GM19351 (cell line): ENCODE results near the gene PGAP6.
"Not testable (repeated sequence)": the region's sequence is repeated elsewhere in the genome, so short reads cannot be mapped to it uniquely, and the experiment has no call there.

Experiments used
- ATAC-seq: cut with Tn5 transposase; IDR thresholded peaks from one replicate; pipeline ENCODE4 v1.9.1; 2021; ENCODE audit warnings: mild to moderate bottlenecking, moderate library complexity; ENCODE audit not compliant: unreplicated experiment

Gene PGAP6

DNA sequence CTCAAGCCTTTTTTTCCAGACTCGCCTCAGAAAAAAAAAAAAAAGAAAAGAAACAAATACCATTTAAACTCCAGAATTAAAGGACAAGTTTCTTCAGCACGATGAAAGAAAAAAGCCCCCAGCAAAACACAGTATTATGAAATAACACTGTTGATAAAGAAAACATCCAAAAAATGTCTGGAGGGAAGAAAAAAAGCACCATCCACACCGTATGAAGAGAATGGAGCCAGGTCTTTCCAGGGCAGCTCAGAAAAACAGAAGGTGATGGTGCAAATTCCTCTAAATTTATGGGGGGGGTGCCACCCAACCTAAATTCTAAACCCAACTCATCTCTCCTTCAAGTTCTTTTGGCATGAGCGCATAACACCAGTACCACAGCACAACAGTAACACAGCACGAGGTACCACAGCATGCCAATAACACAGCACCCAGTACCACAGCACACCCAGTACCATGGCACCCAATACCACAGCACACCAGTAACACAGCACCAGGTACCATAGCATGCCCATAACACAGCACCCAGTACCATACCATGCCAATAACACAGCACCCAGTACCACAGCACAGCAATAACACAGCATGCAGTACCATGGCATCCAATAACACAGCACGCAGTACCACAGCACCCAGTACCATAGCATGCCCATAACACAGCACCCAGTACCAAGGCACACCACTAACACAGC lies 48.2 kb downstream of the PGAP6 start:
- ATAC-seq, result no peak

DNA sequence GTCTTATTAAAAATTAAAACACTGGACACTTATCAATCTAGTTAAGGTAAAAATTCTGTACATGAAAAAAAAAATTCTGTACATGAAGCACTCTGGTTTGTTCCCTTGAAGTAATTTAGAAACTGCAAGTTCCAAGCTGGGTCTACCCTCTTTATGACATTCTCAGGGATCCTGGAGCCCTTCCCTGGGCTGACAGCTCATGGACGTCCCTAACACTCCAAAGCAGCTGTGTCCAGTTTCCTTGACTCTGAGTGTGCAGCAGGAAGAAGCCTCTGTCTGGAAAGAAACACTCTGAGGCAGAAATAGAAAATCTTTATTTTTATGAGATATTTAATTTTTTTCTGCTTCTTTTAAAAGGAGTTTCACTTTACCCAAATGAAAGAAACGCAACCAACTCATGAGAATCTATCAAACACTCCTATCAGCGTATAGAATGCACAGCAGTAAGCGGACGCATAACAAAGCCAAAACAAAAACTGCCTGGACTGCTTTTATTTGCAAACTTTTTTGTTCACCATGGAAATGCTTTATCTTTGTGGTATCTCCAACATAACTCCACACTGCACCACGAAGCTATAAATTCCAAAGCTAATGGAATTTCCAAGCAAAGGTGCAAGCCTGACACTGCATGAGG lies 50.5 kb downstream of the PGAP6 start:
- not testable (repeated sequence) for ATAC-seq

DNA sequence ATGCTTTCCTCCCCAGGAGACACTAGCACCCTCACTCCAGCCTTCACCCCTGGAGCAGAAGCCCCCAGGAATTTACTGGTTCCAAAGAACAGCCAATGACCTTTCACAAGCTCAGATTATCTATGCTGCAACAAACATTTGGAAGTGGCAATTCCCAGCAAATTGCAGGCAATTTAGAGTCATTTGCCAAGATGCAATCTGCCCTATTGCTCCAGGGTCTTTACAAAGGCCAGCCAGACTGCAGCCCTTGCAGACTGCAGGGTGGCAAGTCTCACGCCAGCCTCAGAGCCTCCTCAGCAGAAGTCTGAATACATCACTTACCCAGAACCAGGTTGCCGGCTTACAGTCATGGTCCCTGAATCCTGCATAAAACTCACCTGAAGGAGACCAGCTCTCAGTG lies 51.0 kb downstream of the PGAP6 start:
- ATAC-seq, result no peak

DNA sequence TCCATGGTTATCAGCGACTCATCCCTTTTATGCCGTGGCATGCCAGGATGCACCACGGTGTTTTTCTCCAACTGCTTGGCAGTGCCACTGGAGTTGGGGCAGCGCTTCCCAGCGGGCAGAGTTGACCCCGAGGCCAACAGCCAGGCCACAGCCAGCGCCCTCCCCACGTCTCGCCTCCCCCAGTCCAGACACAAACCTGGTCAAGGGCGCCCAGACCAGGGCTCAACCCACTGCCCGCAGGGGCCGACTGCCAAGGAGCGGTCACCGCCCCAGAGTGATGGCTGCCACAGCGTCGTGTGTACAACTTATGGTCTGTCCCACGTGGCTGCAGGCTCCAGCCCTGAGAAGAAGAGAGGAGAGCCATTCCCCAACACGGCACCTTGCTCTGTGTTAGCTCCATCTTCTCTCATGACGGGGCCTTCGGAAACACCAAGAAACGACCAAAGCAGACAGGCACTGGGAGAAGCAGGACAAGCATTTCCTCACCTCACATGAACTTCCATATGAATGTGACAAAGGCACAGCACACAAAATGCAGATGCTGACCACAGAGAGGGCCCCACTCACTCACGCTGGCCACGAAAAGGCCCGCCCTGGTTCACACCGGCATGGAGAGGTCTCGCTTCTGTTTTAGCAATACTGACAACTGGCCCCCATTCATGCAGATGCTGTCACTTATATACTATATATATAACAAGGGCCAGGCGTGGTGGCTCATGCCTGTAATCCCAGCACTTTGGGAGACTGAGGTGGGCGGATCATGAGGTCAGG lies 56.2 kb downstream of the PGAP6 start:
- no peak for ATAC-seq

DNA sequence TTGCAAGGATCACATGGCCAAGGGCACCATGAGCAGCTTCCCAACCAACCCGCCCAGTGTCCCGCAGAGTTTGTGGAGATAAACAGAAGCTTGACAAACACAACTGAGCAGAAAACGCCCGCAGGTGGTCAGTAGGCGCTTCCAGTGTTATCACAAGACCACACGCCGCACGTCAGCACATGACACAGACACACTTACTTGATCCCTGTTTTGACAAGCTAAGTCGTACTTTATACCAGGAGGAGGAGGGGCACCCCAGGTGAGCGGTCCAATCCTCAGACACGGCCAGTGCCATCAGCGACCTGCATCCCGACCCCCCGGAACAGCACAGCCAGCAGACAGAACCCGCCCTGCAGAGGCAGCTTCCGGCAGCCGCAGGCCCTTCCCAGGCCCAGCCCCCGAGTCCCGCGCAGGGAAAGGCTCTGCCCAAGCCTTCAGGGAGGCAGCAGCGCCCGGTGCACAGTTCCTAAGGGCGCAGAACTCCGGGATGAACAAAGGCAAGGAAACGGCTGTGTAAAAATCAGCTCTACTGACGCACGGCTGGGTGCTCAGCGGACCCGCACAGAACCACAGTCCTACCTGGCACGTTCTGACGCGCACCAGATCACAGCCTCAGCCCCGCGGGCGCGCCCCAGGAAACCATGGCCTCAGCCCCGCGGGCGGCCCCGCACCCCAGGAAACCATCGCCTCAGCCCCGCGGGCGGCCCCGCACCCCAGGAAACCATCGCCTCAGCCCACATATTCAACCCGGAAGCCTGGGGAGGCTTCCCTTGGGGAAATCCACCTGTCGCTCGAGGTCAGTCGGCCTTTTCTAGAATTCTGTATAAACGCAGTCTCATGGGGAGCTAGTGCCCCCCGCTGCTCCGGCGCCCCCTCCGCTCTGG lies 57.1 kb downstream of the PGAP6 start:
- no peak for ATAC-seq

DNA sequence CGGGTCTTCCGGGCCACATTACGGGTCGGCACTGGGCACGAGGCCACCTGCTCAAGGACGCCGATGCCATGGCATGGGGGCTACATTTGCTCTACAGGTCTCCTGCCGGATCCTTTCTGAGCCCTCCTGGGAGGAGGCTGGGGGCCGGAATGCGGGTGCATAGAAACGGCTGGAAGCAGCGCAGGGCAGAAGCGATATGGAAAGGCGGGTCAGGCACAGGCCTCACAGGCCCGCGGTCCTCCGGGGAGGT lies 57.7 kb downstream of the PGAP6 start:
- ATAC-seq, result no peak

DNA sequence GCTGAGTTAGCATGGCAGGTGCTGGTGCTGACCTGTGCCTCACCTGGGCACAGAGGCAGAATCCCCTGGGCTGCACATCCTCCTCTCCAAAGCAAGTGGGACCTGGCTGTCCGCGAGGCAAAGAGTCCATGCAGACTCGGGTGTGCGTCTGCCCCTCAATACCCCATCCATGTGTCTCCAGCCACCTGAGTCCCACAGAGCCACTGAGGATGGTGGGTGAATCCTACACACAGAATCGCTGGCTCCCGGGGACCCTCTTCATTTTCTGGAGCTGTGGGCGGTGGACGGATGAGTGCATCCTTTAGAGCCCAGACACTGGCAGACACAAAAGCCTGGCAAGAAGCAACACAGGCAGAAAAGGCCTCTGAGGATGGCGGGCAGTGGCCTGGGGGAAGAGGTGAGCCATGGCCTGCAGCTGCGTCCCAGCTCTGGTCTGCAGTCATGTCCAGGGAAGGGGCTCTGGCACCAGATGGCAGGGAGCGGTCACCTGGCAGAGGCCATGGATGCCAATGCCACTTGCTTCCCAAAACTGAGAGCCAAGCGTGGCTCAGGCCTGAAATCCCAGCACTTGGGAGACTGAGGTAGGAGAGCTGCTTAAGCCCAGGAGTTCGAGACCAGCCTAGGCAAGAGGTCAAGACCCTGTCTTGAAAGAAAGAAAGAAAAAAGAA lies 59.2 kb downstream of the PGAP6 start:
- no peak for ATAC-seq

DNA sequence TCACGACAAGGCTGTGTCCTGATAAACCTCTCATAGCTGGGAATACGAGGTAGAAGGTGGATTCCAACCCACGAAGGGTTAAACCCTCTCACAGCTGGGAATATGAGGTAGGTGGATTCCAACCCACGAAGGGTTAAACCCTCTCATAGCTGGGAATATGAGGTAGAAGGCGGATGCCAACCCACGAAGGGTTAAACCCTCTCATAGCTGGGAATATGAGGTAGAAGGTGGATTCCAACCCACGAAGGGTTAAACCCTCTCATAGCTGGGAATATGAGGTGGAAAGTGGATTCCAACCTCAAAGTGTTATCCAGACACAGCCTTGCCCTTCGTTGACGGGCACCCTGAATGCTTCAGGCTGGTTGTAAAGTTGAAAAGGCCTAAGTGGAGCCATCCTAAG lies 60.2 kb downstream of the PGAP6 start:
- no peak for ATAC-seq
